ENCODE results near the gene TASP1.

The TASP1 gene

DNA sequence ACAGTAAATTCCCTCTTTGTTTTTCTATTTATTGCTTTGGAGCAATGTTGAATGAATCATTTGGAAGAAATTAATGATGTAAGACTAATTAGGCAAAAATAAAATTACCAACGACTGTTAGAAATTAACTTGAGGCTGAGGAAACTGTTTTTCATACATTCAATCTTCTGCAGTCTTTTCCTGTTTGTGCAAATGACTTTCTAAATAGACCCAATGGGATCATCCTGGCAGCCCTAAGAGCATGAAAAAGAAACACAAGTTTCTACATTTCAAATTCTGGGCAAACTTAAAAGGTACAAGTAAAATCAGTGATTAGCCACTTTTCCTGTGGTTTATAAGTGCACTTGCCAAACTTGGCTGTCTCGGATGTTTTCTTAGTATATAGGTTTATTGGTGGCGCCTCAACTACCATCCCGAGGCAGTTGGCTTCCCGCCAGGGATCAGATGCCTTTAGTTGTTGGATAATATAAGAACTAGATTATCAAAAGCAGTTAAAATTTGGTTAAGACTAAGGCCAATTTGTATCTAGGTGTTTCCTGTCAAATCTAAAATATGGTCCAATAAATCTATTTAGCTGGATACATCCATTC lies 236.5 kb downstream of the TASP1 start:
- TF ChIP-seq CTBP1 (IDR thresholded peaks at IDR 0.05; ENCODE audit: borderline replicate concordance) = no peak
- TF ChIP-seq FOXK2 (IDR thresholded peaks at IDR 0.05) = no peak
- no peak for TF ChIP-seq FOXM1 (IDR thresholded peaks at IDR 0.05; ENCODE audit: borderline replicate concordance)
- TF ChIP-seq ELF4 (IDR thresholded peaks at IDR 0.05) = no peak
- no peak for TF ChIP-seq HDGF (IDR thresholded peaks at IDR 0.05; ENCODE audit: borderline replicate concordance)
- no peak for TF ChIP-seq SUZ12 (IDR thresholded peaks at IDR 0.05)
- no peak for TF ChIP-seq FOXA1 (IDR thresholded peaks at IDR 0.05)
- no peak for TF ChIP-seq NFRKB (IDR thresholded peaks at IDR 0.05)
- no peak for TF ChIP-seq ZNF384 (IDR thresholded peaks at IDR 0.05)
- no peak for TF ChIP-seq LEF1 (IDR thresholded peaks at IDR 0.05; ENCODE audit: borderline replicate concordance)
- TF ChIP-seq TARDBP (IDR thresholded peaks at IDR 0.05) = no peak
- TF ChIP-seq BHLHE40 (IDR thresholded peaks at IDR 0.05; ENCODE audit: borderline replicate concordance) = no peak
- TF ChIP-seq PKNOX1 (IDR thresholded peaks at IDR 0.05) = no peak
- ChIA-PET CTCF (no interaction called here), POLR2A (interaction anchor here (0.6 kb wide), 1 partner anchor 205 kb away, joined by 3 read pairs; no protein-coding TSS in a partner anchor)
- DNase-seq (ENCODE audit: extremely low spot score) = no peak

DNA sequence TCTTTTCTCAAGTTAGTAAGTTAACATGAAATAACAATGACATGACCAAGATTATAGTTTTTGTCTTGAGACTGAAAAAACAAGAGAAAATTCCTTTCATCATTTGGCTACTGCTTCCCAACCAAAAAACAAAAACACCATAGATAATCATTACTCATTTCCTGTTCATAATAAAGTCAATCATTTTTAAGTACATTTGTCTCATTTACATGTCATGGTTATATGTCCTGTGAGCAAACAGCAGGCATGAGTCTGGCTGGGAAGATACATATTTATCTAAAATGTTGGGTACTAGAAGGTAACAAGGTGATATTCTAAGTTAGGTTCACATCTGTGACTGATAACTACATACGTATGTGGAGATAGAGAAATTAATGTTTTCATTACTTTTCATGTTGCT lies 237.1 kb downstream of the TASP1 start:
- ChIA-PET POLR2A (no interaction called here), CTCF (no interaction called here)
- TF ChIP-seq PKNOX1 (IDR thresholded peaks at IDR 0.05) = no peak
- TF ChIP-seq HDGF (IDR thresholded peaks at IDR 0.05; ENCODE audit: borderline replicate concordance) = no peak
- no peak for TF ChIP-seq SUZ12 (IDR thresholded peaks at IDR 0.05)
- TF ChIP-seq FOXK2 (IDR thresholded peaks at IDR 0.05) = no peak
- no peak for TF ChIP-seq ARNT (IDR thresholded peaks at IDR 0.05)
- TF ChIP-seq BHLHE40 (IDR thresholded peaks at IDR 0.05; ENCODE audit: borderline replicate concordance) = no peak
- no peak for TF ChIP-seq ZNF384 (IDR thresholded peaks at IDR 0.05)
- TF ChIP-seq ELF4 (IDR thresholded peaks at IDR 0.05) = no peak
- no peak for TF ChIP-seq TARDBP (IDR thresholded peaks at IDR 0.05)
- TF ChIP-seq LEF1 (IDR thresholded peaks at IDR 0.05; ENCODE audit: borderline replicate concordance) = no peak
- TF ChIP-seq FOXA1 (IDR thresholded peaks at IDR 0.05) = no peak
- TF ChIP-seq SP1 (IDR thresholded peaks at IDR 0.05) = no peak
- TF ChIP-seq CTBP1 (IDR thresholded peaks at IDR 0.05; ENCODE audit: borderline replicate concordance) = no peak
- no peak for TF ChIP-seq NFRKB (IDR thresholded peaks at IDR 0.05)
- no peak for TF ChIP-seq L3MBTL2 (conservative IDR thresholded peaks at IDR 0.05)
- no peak for TF ChIP-seq FOXM1 (IDR thresholded peaks at IDR 0.05; ENCODE audit: borderline replicate concordance)
- no peak for DNase-seq (ENCODE audit: extremely low spot score)

DNA sequence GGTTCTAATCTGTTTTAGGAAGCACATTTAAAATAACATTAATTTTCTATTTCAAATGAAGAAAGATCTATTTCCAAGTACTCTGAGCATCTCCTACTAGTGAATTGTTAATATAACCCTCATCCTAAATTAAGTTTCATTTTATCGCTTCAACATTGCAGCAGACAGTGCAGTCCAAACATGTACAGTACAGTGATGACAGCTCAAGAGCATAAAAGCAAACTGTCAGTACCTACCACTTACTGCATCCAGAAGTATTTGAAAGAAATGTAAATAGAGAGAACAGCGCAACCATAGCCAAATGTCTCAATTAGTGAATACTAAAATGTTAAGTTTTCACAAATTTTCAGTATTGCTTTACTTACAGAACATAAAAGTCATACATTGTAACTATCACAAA lies 238.3 kb downstream of the TASP1 start:
- no peak for TF ChIP-seq HDGF (IDR thresholded peaks at IDR 0.05; ENCODE audit: borderline replicate concordance)
- no peak for TF ChIP-seq TARDBP (IDR thresholded peaks at IDR 0.05)
- no peak for TF ChIP-seq L3MBTL2 (conservative IDR thresholded peaks at IDR 0.05)
- no peak for TF ChIP-seq LEF1 (IDR thresholded peaks at IDR 0.05; ENCODE audit: borderline replicate concordance)
- no peak for TF ChIP-seq ARNT (IDR thresholded peaks at IDR 0.05)
- no peak for TF ChIP-seq FOXM1 (IDR thresholded peaks at IDR 0.05; ENCODE audit: borderline replicate concordance)
- TF ChIP-seq BHLHE40 (IDR thresholded peaks at IDR 0.05; ENCODE audit: borderline replicate concordance) = no peak
- no peak for TF ChIP-seq PKNOX1 (IDR thresholded peaks at IDR 0.05)
- no peak for TF ChIP-seq CTBP1 (IDR thresholded peaks at IDR 0.05; ENCODE audit: borderline replicate concordance)
- TF ChIP-seq SUZ12 (IDR thresholded peaks at IDR 0.05) = no peak
- TF ChIP-seq FOXK2 (IDR thresholded peaks at IDR 0.05) = no peak
- no peak for TF ChIP-seq ZNF384 (IDR thresholded peaks at IDR 0.05)
- no peak for TF ChIP-seq ELF4 (IDR thresholded peaks at IDR 0.05)
- TF ChIP-seq FOXA1 (IDR thresholded peaks at IDR 0.05) = no peak
- TF ChIP-seq NFRKB (IDR thresholded peaks at IDR 0.05) = no peak
- no peak for TF ChIP-seq SP1 (IDR thresholded peaks at IDR 0.05)
- POLR2A ChIA-PET = no interaction called here
- CTCF ChIA-PET = no interaction called here
- DNase-seq (ENCODE audit: extremely low spot score) = no peak

DNA sequence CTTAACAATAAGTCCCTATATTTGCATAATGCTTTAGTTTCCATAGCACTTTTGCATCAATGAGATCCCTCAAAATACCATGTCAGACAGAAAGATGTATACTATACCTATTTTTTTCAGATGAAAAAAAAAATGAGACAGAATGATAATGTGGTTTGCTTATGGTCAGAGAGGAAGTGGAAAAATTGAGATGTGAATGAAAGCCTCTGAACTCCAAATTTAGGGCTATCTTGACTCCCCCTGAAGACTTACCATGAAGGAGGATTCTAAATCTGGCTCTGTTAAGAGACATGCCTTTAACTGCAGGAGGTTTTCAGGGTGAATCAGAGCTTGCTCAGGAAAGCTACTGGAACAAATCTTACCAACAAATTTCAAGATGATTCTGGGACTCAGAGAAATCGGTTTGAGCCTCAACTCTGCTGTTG lies 241.4 kb downstream of the TASP1 start:
- ChIA-PET CTCF (no interaction called here), POLR2A (no interaction called here)
- DNase-seq (ENCODE audit: extremely low spot score) = no peak
- TF ChIP-seq CTBP1 (IDR thresholded peaks at IDR 0.05; ENCODE audit: borderline replicate concordance) = no peak
- no peak for TF ChIP-seq BHLHE40 (IDR thresholded peaks at IDR 0.05; ENCODE audit: borderline replicate concordance)
- no peak for TF ChIP-seq ELF4 (IDR thresholded peaks at IDR 0.05)
- TF ChIP-seq L3MBTL2 (conservative IDR thresholded peaks at IDR 0.05) = no peak
- TF ChIP-seq FOXM1 (IDR thresholded peaks at IDR 0.05; ENCODE audit: borderline replicate concordance) = no peak

- TF ChIP-seq TARDBP (IDR thresholded peaks at IDR 0.05) (no peak), HDGF (IDR thresholded peaks at IDR 0.05; ENCODE audit: borderline replicate concordance) (no peak), SUZ12 (IDR thresholded peaks at IDR 0.05) (no peak), ELF4 (IDR thresholded peaks at IDR 0.05) (no peak), LEF1 (IDR thresholded peaks at IDR 0.05; ENCODE audit: borderline replicate concordance) (no peak), FOXA1 (IDR thresholded peaks at IDR 0.05) (no peak), CTBP1 (IDR thresholded peaks at IDR 0.05; ENCODE audit: borderline replicate concordance) (no peak), PKNOX1 (IDR thresholded peaks at IDR 0.05) (no peak), SP1 (IDR thresholded peaks at IDR 0.05) (no peak), ZNF384 (IDR thresholded peaks at IDR 0.05) (no peak), FOXK2 (IDR thresholded peaks at IDR 0.05) (no peak)
- CTCF ChIA-PET = no interaction called here
- POLR2A ChIA-PET = no interaction called here
- no peak for DNase-seq (ENCODE audit: extremely low spot score)
Observed at GRCh38 chr20:13396826-13397225, 241.9 kb downstream of the TASP1 start.

Measured in HEK293T (cell line).